Measurements from ENCODE around the gene ITGB1BP2.
"Not testable (repeated sequence)": the region's sequence is repeated elsewhere in the genome, so short reads cannot be mapped to it uniquely, and the experiment has no call there.

The ITGB1BP2 gene

DNA sequence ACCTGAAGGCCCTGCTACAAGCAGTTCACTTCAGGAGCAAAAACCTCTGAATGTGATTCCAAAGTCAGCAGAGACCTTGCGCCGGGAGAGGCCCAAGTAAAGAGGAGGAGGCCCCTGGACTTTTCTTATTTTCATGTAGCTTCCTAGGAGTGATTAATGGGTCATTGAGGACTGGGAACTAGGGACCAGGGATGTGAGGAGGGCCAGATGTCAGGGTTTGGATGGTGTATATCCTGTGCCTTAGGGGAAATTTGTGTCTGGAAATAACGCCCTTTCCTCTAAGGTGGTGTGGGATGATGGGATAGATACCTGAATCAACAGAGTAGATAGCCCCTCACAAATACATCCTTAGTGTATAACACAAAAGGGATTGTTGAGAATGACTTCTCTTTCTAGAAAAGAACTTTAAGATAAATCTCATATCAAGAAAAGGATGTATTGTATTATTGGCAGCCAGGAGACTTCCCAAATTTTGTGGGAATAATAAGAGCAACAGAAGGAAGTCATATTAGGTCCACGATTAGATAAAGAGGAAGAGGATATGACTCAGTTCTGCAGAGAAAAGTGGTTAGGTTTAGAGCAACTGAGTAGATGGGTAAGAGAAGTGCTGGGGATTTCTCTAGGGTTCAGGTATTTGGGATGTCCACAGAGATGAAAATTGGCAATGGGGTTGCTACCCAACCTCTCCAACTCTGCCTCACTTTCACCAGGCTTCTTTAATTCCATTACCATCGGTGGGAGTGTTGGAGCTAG is 1.1 kb downstream of the ITGB1BP2 start:
- DNase-seq (ENCODE audit: low read depth in 2 of 2), result no peak

DNA sequence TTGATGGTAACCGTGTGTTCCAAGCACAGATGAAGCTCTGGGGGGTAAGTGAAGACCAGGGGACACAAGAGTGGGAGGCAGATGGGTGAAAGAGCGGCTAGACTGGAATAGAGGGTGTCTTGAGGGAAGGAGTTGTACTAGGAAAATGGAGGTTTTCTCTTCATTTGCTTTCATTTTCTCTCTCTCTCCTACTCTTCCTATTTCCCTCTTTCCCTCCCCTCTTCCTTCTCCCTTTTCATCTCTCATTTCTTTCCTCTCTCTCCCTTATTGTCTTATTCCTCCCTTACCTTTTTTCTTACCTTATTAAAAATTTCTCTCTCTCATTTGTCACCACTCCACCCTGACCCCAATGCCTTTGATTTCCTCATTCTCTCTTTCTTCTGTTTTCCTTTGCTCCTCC is 3.0 kb downstream of the ITGB1BP2 start:
- no peak for DNase-seq (ENCODE audit: low read depth in 2 of 2)

- DNase-seq (ENCODE audit: low read depth in 2 of 2), result no peak
Measured at GRCh38 chrX:71315917-71316316, 14.4 kb downstream of the ITGB1BP2 start.

- not testable (repeated sequence) for DNase-seq (ENCODE audit: low read depth in 2 of 2)
Measured at GRCh38 chrX:71316959-71317358, 15.4 kb downstream of the ITGB1BP2 start.

DNA sequence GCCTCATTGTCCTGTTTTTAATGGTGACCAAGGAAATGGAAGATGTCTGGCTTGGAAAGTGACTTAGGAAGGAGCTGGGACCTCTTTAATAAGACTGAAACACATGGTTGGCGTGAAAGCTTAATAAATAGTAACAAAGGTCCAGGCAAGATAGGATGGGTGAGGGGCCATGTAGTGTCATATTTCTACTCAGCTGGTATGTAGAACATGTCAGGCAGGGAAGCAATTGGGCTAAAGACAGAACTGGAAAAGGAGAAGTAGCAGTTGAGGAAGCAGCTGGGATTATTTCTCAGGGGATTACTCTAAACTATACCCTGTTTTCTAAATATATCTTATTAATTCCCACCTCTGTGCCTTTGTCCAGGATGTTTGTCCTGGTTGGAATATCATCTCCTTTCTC is 18.6 kb downstream of the ITGB1BP2 start:
- no peak for DNase-seq (ENCODE audit: low read depth in 2 of 2)

- no peak for DNase-seq (ENCODE audit: low read depth in 2 of 2)
Measured at GRCh38 chrX:71321731-71322130, 20.2 kb downstream of the ITGB1BP2 start.

GRCh38 chrX:71324452-71324851 is 22.9 kb downstream of the ITGB1BP2 start:
- DNase-seq (ENCODE audit: low read depth in 2 of 2), result not testable (repeated sequence)

DNA sequence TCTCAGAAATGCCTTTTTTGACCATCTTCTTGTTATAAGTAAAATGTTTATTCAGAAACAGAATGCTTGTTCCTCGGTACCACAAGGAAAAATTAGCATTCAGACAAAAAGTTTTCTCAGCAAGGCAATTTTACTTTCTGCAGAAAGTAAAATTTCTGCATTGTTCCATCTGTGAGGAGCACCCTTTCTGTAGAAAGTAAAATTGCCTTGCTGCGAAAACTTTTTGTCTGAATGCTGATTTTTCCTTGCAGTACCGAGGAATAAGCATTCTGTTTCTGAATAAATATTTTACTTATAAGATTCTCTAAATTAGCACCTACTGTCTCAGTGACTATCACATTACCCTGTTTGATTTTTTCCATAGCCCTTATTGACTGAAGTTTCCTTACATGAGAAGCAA is 24.8 kb downstream of the ITGB1BP2 start:
- DNase-seq (ENCODE audit: low read depth in 2 of 2), result no peak

- not testable (repeated sequence) for DNase-seq (ENCODE audit: low read depth in 2 of 2)
Measured at GRCh38 chrX:71349151-71349665, 47.7 kb downstream of the ITGB1BP2 start.

GRCh38 chrX:71349867-71350266 is 48.3 kb downstream of the ITGB1BP2 start:
- DNase-seq (ENCODE audit: low read depth in 2 of 2), result not testable (repeated sequence)

DNA sequence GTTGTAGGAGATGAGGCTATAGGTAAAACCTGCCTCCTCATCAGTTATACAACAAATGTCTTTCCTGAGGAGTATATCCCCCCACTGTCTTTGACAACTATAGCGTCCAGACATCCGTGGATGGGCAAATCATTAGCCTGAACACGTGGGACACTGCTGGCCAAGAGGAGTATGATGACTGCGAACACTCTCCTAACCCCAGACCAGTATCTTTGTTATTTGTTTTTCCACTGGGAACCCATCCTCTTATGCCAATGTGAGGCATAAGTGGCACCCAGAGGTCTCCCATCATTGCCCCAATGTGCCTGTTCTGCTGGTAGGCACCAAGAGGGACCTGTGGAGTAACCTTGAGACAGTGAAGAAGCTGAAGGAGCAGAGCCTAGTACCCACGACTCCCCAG is 50.9 kb downstream of the ITGB1BP2 start:
- not testable (repeated sequence) for DNase-seq (ENCODE audit: low read depth in 2 of 2)

Data from stimulated activated CD8-positive, alpha-beta memory T cell treated with anti-CD3 and anti-CD28 coated beads, Interleukin-2, amount 100 ng/mL, for 48 hours (primary cell).